GM20000 (cell line): ENCODE data around the gene ECE1.

ENCODE experiments used
- DNase-seq: peaks from one replicate; pipeline ENCODE4 v3.0.0; 2012; ENCODE audit warnings: low spot score
- CTCF ChIP-seq: IDR thresholded peaks from 2 replicates; pipeline ENCODE4 v1.5.1; 2012; ENCODE audit warnings: mild to moderate bottlenecking, control low read depth; ENCODE audit errors: extremely low read depth, missing control alignments

ECE1 gene

GRCh38 chr1:21305900-21306189 is 15.6 kb upstream of the ECE1 start:
- DNase-seq = no peak

GRCh38 chr1:21305155-21305899 is 15.1 kb upstream of the ECE1 start:
- no peak for DNase-seq
- no peak for TF ChIP-seq CTCF

More at GRCh38 chr1:21305900-21306189, 15.6 kb upstream of the ECE1 start:
- TF ChIP-seq CTCF = no peak

- DNase-seq = no peak
- no peak for TF ChIP-seq CTCF
Observed at GRCh38 chr1:21304488-21304887, 14.2 kb upstream of the ECE1 start.

GRCh38 chr1:21302747-21303715 is 12.8 kb upstream of the ECE1 start:
- TF ChIP-seq CTCF = no peak
- no peak for DNase-seq

GRCh38 chr1:21301794-21302440 is 11.7 kb upstream of the ECE1 start:
- no peak for TF ChIP-seq CTCF
- DNase-seq = no peak

GRCh38 chr1:21300774-21301173 is 10.5 kb upstream of the ECE1 start:
- no peak for TF ChIP-seq CTCF
- DNase-seq = no peak
